Lower leg skin (tissue), 4 donors: ENCODE data around the gene CIZ1. TPM values are rescaled to one million over a fixed set of nuclear protein-coding genes. Genes with fewer than 3 reads are reported as not detected.
"Not testable (repeated sequence)": the region's sequence is repeated elsewhere in the genome, so short reads cannot be mapped to it uniquely, and the experiment has no call there.

Experiments
- DNase-seq, 2 donors: peaks; one replicate each; pipeline ENCODE4 v3.0.0-alpha.2; 2019; ENCODE audit warnings: low spot score in 2 of 2
- H3K4me3 ChIP-seq: fragments of 200-600 bp; sonication (generic); 2 replicates; pipeline ENCODE4 v1.5.1; 2017; ENCODE audit warnings: mild to moderate bottlenecking, low read depth; ENCODE audit not compliant: poor library complexity, severe bottlenecking
- CTCF ChIP-seq, 3 donors: fragments of 450-650 bp; IDR thresholded peaks; one replicate each; pipeline ENCODE4 v1.5.1; 2016; ENCODE audit warnings: antibody characterized with exemption in 3 of 3, mild to moderate bottlenecking in 3 of 3, moderate library complexity in 2 of 3
- POLR2A ChIP-seq, 2 donors: fragments of 450-650 bp; IDR thresholded peaks; one replicate each; pipeline ENCODE4 v1.6.1; 2016 to 2017; ENCODE audit warnings: antibody characterized with exemption in 2 of 2, mild to moderate bottlenecking in 1 of 2, moderate library complexity in 1 of 2
- WGBS, 2 donors: methylation state at CpG; one replicate each; pipeline ENCODE4 v1.1.5; 2018; 5-methylcytosine and 5-hydroxymethylcytosine counted together
- intact Hi-C: fragments of 100-400 bp; cut with DNase I; formaldehyde crosslinking; loops from one replicate; pipeline ENCODE4 v1.15.0; 2023; ENCODE audit warnings: low total_unique reads
- total RNA-seq, 4 donors: library from RNA; depleted of rRNA; stranded (reverse); fragments of >200 nt; gene quantifications; one replicate each; pipeline ENCODE4 v1.1.0, GENCODE V29; 2016

The CIZ1 gene
- total RNA-seq, 4 donors from 2014 or later: 71.6 to 135 (median 83.9) TPM

GRCh38 chr9:128136816-128137793 lies 54.3 kb downstream of the CIZ1 start:
- intact Hi-C loops: no loop called here
- DNase-seq: no peak
- H3K4me3 ChIP-seq: no peak overlapping the region
- 81 to 82% methylated on average over 18 of the region's 18 CpGs for WGBS, 2 donors
- TF ChIP-seq POLR2A (IDR thresholded peaks at IDR 0.05) (no peak), CTCF (IDR thresholded peaks at IDR 0.05) (no peak)

- DNase-seq, intact Hi-C loops, H3K4me3 ChIP-seq: not testable (repeated sequence)
- WGBS, 2 donors: 56 to 68% methylated on average over 8 of the region's 8 CpGs
These were observed 55.8 kb downstream of the CIZ1 start for GRCh38 chr9:128135561-128135960.

- H3K4me3 ChIP-seq, intact Hi-C loops, DNase-seq: not testable (repeated sequence)
- 52 to 54% methylated on average over 7 of the region's 8 CpGs for WGBS, 2 donors
These were observed 59.2 kb downstream of the CIZ1 start for GRCh38 chr9:128132139-128132538.

- intact Hi-C loops, DNase-seq, H3K4me3 ChIP-seq: not testable (repeated sequence)
- 80 to 82% methylated on average over 8 of the region's 8 CpGs for WGBS, 2 donors
These were observed 60.0 kb downstream of the CIZ1 start for GRCh38 chr9:128131346-128131745.

GRCh38 chr9:128130651-128131050 lies 60.7 kb downstream of the CIZ1 start:
- DNase-seq, intact Hi-C loops, H3K4me3 ChIP-seq: not testable (repeated sequence)
- WGBS, 2 donors: 58 to 64% methylated on average over 7 of the region's 7 CpGs

- H3K4me3 ChIP-seq, DNase-seq, intact Hi-C loops: not testable (repeated sequence)
- 21% methylated on average over 8 to 12 of the region's 12 CpGs for WGBS, 2 donors
These were observed 61.3 kb downstream of the CIZ1 start for GRCh38 chr9:128129976-128130590.

GRCh38 chr9:128128836-128129590 lies 62.4 kb downstream of the CIZ1 start:
- TF ChIP-seq CTCF (IDR thresholded peaks at IDR 0.05): no peak
- no peak for TF ChIP-seq POLR2A (IDR thresholded peaks at IDR 0.05)
- H3K4me3 ChIP-seq: peak overlapping the region; percentile 96
- no peak for DNase-seq
- WGBS, 2 donors: 55 to 57% methylated on average over 23 to 28 of the region's 29 CpGs
- intact Hi-C loops: no loop called here
